Stimulated activated CD4-positive, alpha-beta T cell treated with anti-CD3 and anti-CD28 coated beads, Interleukin-12 subunit alpha, Interleukin-12 subunit beta, amount 100 ng/mL, for 48 hours (primary cell): ENCODE measurements around the gene RIMBP2.
"Not testable (repeated sequence)": the region's sequence is repeated elsewhere in the genome, so short reads cannot be mapped to it uniquely, and the experiment has no call there.

Source experiments
- DNase-seq, 3 donors: peaks; one replicate each; pipeline ENCODE4 v3.0.0-alpha.2; 2020; ENCODE audit warnings: low read depth in 2 of 3, low spot score in 1 of 3

RIMBP2 gene

DNA sequence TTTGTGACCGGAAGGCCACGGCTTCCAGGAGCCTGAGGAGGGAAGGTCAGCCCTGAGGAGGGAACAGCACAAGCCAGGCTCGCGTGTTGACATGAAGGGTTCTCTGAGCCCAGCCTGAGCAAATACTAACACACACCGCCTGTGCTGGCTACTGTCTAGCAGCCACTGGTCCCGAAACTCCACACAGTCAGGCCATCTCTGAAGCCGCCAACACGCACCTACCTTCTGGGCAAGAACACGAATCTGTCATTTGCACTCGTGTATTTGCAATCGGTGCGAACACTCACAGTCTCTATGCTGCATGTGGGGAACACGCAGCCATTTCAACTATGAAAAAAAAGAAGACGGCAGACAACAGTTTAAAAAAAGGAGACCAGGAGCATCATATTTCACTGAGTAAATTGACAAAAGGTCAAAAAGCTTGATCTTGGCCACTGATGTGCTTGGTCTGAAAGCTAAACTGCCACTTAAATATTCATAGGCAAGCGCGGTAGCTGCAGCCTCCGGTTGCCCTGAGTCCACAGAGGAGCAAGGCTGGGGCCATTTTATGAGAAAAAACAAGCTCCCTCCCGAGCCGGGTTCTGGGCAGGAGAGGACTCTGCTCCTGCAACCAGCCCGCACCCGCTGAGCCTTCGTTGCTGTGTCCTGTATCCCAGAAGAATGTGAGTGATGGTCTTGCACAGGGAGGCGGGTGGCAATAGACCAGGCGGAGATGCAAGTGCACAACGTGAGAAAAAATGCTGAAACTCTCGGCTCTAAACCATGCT lies 57.8 kb downstream of the RIMBP2 start:
- DNase-seq, result no peak

DNA sequence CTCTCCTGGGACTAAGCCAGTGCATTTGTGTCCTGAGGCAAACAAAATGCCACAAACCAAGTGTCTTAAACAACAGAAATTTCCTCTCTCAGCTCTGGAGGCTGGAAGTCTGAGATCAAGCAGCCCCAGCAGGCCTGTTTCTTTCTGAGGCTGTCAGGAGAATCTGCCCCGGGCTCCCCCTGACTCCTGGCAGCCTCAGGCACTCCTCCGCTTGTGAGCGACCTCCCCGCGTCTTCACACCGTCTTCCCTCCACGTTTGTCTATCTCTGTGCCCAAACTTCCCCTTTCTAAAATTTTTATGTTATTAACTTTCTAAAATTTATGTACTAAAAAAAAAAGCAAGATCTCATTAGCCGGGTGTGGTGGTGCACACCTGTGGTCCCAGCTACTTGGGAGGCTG lies 59.7 kb downstream of the RIMBP2 start:
- DNase-seq, result no peak

DNA sequence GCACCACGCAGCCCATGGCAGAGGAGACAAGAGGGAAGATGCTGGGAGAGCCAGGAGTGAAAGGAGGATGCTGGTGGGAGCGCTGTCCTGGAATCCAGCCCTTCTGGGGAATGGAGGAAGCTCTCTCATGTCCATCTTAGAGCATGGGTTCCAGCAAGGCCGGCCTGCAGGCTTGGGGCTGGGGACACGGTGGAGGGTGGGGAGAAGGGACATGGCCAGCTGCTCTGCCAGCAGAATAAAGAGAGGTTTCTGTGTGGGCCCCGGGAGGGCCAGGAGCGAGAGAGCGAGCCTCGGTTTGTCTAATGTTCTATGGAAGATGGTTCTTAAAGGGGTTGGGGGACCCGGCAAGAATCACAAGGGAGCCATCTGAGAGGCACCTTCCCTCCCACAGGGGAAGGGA lies 60.2 kb downstream of the RIMBP2 start:
- DNase-seq, result no peak

- no peak for DNase-seq
Observed at GRCh38 chr12:130655010-130655409, 61.1 kb downstream of the RIMBP2 start.

DNA sequence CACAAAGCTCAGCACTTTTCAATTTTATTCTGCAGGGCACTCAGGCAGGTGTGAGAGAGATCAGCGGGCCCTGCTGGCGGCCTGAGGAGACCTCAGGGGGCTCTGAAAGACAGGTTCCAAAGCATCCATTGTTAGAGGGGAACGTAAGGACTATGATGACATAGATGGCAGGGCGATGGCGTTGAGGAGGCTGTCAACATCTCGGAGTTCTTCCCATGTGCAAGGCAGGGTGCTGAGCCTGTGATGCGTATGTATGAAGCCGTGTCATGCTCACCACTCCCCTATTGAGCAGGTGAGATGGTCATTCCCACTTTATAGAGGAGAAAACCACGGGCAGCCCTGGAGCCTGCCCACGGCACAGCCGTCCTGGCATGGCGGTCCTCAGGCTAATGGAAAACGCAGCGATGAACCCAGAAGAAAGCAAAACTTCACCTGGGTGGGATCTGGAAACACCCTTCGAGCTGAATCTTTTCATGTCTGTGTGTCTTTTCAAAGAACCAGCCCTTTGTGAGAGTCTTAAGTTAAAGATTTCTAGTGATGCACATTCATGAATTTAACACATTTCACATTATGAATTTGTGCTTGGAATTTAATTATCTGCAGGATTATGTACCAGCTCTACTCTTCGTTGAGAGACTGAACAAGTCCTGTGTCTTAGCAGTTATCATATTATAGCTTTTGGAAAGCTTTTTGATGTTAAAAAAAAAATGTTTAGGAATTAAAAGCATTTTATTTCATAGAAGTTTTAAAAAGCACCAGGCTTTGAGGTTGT lies 64.7 kb downstream of the RIMBP2 start:
- DNase-seq, result no peak

DNA sequence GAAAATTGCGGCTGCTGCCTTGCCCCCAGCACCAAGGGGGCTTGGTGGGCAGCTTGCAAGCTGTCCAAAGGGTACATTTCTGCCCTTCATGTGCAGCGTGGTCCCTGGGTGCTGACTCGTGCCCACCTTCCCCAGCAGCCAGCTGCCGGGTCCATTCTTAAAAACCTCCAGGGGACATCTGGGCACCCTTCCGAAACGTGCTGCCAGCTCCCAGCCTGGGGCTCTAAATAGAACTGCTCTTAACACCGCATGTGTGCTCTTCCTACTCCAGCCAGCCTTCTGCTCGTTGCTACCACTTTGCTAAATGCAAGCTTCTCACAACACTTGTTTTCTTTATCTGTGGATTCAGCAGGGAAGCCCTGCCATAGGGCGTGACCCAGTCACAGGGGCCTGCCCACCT lies 66.0 kb downstream of the RIMBP2 start:
- DNase-seq, result no peak

GRCh38 chr12:130649101-130650045 lies 66.7 kb downstream of the RIMBP2 start:
- DNase-seq, result no peak

- DNase-seq, result no peak
Observed at GRCh38 chr12:130647814-130648213, 68.3 kb downstream of the RIMBP2 start.

- DNase-seq, result no peak
Observed at GRCh38 chr12:130646716-130647370, 69.3 kb downstream of the RIMBP2 start.

DNA sequence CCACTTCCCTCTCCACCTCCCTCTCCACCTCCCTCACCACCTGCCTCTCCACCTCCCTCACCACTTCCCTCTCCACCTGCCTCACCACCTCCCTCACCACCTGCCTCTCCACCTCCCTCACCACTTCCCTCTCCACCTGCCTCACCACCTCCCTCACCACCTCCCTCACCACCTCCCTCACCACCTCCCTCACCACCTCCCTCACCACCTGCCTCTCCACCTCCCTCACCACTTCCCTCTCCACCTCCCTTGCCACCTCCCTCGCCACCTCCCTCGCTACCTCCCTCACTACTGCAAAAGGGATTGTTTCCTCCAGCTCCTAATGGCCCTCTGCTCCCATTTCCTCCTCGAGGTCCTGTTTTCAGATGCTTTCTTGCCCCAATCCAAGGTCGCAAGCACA lies 69.9 kb downstream of the RIMBP2 start:
- DNase-seq, result not testable (repeated sequence)

DNA sequence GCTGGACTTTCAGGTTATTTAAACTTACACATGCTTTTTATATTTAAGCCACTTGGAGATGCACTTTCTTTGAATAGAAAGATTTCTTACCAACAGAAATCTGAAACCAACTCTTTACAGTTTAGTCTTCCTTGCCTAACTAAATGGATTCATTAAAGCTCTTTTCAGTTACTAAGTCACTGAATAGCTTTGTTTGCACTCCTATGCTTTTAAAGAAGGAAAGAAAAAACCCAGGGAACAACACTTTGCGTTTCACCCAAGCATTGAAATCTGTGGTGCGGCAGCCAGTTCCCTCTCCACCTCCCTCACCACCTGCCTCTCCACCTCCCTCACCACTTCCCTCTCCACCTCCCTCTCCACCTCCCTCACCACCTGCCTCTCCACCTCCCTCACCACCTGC lies 70.3 kb downstream of the RIMBP2 start:
- DNase-seq, result no peak

- DNase-seq, result no peak
Observed at GRCh38 chr12:130644566-130644965, 71.5 kb downstream of the RIMBP2 start.

- DNase-seq, result no peak
Observed at GRCh38 chr12:130644146-130644545, 72.0 kb downstream of the RIMBP2 start.

DNA sequence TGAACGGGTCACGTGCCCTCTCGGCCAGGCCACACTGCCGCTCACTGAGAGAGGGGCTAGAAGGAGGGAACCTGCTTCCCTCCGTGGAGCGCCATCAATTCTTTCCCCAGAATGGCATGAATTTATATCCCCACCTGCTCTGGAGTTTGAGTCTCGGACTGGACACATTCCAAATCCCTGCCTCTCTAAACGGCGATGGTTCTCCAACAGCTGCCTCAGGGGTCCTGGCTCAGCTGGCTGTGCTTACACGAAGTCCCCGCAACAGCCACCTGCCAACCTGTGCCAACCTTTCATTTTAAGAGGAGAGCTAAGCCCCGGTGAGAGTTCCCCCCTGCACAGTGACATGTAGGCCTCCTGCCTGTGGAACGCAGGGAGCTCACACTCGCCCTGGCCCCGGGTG lies 73.2 kb downstream of the RIMBP2 start:
- no peak for DNase-seq

DNA sequence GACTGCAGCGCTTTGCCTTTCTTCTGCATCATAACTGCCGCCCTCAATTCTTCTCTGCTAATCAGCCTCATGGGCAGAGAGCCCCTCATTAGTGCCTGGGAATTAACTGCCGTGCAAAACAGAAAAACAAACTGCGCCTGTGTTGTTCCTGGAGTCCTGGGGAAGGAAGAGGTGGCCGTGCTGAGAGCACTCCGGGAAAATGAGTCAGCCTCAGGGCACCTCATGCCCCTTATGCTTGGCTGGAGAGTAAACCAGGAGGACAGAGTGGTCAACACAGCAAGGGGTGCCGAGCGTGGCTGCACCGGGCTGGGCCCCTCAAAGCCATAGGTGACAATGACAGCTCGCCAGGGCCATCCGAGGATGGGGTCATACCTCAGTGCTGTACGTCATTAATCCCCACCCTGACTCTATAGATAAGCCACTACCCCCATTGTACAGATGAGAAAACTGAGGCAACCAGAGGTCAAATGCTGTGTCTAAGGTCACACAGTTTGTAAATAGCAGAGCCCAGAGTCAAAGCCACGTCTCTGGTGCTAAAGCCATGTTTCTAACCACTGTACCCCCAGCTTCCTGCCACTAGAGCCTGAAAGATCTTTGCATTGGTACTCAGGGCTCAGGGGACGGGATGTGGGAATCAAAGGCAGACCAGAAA lies 74.4 kb downstream of the RIMBP2 start:
- no peak for DNase-seq

GRCh38 chr12:130640901-130641300 lies 75.2 kb downstream of the RIMBP2 start:
- DNase-seq, result no peak

GRCh38 chr12:130640496-130640895 lies 75.6 kb downstream of the RIMBP2 start:
- no peak for DNase-seq

GRCh38 chr12:130639476-130640424 lies 76.3 kb downstream of the RIMBP2 start:
- DNase-seq, result no peak

GRCh38 chr12:130636370-130636769 lies 79.7 kb downstream of the RIMBP2 start:
- DNase-seq, result no peak
